Liver (tissue), 3 donors: ENCODE data around the gene CBFA2T3.

Experiments
- CTCF ChIP-seq: fragments of 150-350 bp; IDR thresholded peaks from 2 replicates; pipeline ENCODE4 v1.5.1; 2017; ENCODE audit warnings: improper control_type of control experiment, low read depth, low read length; ENCODE audit not compliant: missing input control
- EGR1 ChIP-seq, 2 donors: IDR thresholded peaks; 2 replicates each; pipeline ENCODE4 v1.6.1; 2016 to 2018; ENCODE audit warnings: antibody characterized with exemption in 2 of 2, low read depth in 2 of 2
- NR2F2 ChIP-seq: IDR thresholded peaks from 2 replicates; pipeline ENCODE4 v1.6.1; 2016; ENCODE audit warnings: antibody characterized with exemption
- RXRA ChIP-seq, 2 donors: IDR thresholded peaks; 2 replicates each; pipeline ENCODE4 v1.6.1; 2017 to 2018; ENCODE audit warnings: antibody characterized with exemption in 2 of 2, mild to moderate bottlenecking in 1 of 2
- YY1 ChIP-seq: IDR thresholded peaks from 2 replicates; pipeline ENCODE4 v1.6.1; 2016; ENCODE audit warnings: antibody characterized with exemption, mild to moderate bottlenecking
- ZBTB33 ChIP-seq: IDR thresholded peaks from 2 replicates; pipeline ENCODE4 v1.6.1; 2016; ENCODE audit warnings: antibody characterized with exemption
- donor health status: healthy.
- donor health status: healthy.

DNA sequence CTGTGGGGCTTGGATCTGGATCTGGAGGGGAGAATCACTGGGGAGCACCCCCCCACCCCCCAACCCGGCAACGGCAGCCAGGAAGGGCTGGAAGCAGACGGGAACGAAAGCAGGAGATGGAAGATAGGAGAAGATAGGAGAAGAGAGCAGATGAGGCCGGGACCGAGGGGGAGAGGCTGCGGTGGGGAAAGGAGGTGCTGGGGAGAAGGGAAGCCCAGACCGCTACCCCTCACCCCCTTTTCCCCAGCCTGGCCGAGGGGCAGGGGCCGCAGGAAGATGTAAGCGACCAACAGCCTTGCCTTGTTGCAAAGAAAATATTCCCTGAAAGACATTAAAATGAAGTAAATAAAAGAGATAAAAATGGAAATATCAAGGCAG is 26.8 kb upstream of the CBFA2T3 start:
- TF ChIP-seq CTCF (no peak), EGR1 (IDR thresholded peaks at IDR 0.05; ENCODE audit: low read depth in 2 of 2) (no peak), ZBTB33 (no peak), YY1 (no peak), NR2F2 (no peak), RXRA (IDR thresholded peaks at IDR 0.05) (no peak)
